ENCODE results near the gene FXYD1. TPM values are rescaled to one million over a fixed set of nuclear protein-coding genes. Genes with fewer than 3 reads are reported as not detected.
A peak's percentile ranks its signal among the peaks of the same experiment; 100 is the strongest.

The FXYD1 gene
- total and polyA plus RNA-seq, 2 of the 8 experiments (the other 6 are each of a cell fraction or from before 2014, with no cell fraction given), result 1.6 to 8.1 TPM

DNA sequence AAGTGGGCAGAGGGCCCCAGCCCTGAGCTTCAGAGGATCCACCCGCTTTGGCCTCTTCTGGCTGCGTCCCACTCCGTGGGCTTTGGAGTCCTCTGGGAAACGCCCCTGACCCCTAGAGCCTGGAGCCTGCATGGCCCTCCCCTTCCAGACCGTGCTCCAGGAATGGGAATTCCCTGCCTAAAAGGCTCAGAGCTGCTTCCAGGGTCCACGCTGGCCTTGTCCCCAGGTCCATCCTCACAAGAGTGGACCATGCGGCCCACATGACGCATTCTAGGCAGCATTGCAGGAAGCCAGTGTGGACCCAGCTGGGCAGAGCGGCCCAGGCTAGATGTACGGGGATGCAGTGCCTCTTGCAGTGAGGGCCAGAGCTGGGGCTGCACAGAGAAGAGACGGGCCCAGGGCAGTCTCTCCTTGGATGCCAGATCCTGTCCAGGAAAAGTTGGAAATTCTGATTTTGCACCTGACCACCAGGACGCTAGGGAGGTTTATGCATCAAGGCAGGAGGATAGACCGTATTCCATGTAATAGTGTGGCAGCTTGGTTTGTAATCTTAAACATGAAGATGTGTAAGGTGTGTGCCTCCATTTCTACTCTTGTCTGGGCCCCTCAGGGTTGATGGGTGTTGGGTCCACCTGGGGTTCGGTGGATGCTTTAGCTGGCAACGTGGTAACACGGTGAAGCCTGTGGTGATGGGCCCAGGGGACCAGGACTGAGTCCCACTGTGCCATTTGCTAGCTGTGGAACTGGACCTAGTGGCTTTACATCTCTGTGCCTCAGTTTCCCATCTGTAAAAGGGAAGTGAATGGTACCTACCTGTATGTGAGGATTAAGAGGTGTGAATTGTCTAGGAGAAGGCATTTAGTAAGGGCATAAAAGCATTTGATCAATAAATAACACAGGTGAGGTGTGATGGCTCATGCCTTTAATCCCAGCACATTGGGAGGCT, 37.8 kb upstream of the FXYD1 start:
- CTCF ChIA-PET (ENCODE audit: partially characterized antibody), result interaction anchor here (1.0 to 3.4 kb wide), 13 partner anchors 10 to 116 kb away, joined by 3 to 19 read pairs (median 6); partner anchors contain the start of gene LGI4
- no peaks in the 10 kb centered on the region for H3K79me1 ChIP-seq (ENCODE audit: low read depth, low read length)
- H3K27me3 ChIP-seq (replicated peaks in 1 of 4; ENCODE audit: control insufficient read depth in 3 of 4, extremely low read depth in 1 of 4, insufficient read depth in 3 of 4, low read length in 3 of 4), result no peaks in the 10 kb centered on the region
- no peak overlapping the region for H2BK120ac ChIP-seq (replicated peaks; ENCODE audit: low read depth, low read length)
- POLR2A ChIA-PET (ENCODE audit: partially characterized antibody), result interaction anchor here (0.6 to 1.7 kb wide), 7 partner anchors 10 to 183 kb away, joined by 3 to 6 read pairs (median 4); partner anchors contain the start of gene LGI4
- H2AK5ac ChIP-seq (ENCODE audit: low read depth, low read length), result peak overlapping the region; percentile 4; the same call in 1 of the 2 replicates
- no peak overlapping the region for H3K4me2 ChIP-seq (ENCODE audit: insufficient read depth in 1 of 2, low read depth in 2 of 2, low read length in 2 of 2)
- no peak overlapping the region for H2AFZ ChIP-seq (ENCODE audit: low read length)
- no peak overlapping the region for H4K5ac ChIP-seq (ENCODE audit: insufficient read length, low read depth, low read length)
- H2BK5ac ChIP-seq (ENCODE audit: low read depth, low read length), result no peak overlapping the region; the same call in 1 of the 2 replicates
- H2BK12ac ChIP-seq (ENCODE audit: low read depth, low read length), result no peak overlapping the region
- peaks cover 0 to 7% of the 10 kb centered on the region in 2 experiments for H4K20me1 ChIP-seq (replicated peaks in 1 of 2; ENCODE audit: control insufficient read depth in 1 of 2, insufficient read depth in 2 of 2, low read length in 2 of 2)
- H3K4ac ChIP-seq (replicated peaks; ENCODE audit: insufficient read length, low read depth, low read length), result no peak overlapping the region
- H4K8ac ChIP-seq (ENCODE audit: extremely low read depth, insufficient read depth, low read length), result peak overlapping the region; percentile 35; the same call in 1 of the 2 replicates
- 81% methylated on average over 16 of the region's 16 CpGs; no CpG with 5 or more reads in 1 of the 2 experiments for WGBS, 2 experiments (ENCODE audit: extremely low coverage in 1 of 2, insufficient coverage in 1 of 2, insufficient read length in 1 of 2, insufficient replicate concordance in 2 of 2, low coverage in 1 of 2, low lambda C conversion rate in 2 of 2, missing lambda C conversion rate in 1 of 2)
- H3K23me2 ChIP-seq (ENCODE audit: low read depth, low read length), result peaks cover 7% of the 10 kb centered on the region; the same call in 1 of the 2 replicates
- no peak for FAIRE-seq
- peak overlapping the region; percentile 22 for H4K91ac ChIP-seq (replicated peaks; ENCODE audit: insufficient read length, low read length)
- H2BK20ac ChIP-seq (ENCODE audit: low read length), result no peak overlapping the region
- H3K27ac ChIP-seq (ENCODE audit: low read depth, low read length), result no peak overlapping the region
- no peak overlapping the region for H3K14ac ChIP-seq (ENCODE audit: insufficient read length)
- H2BK15ac ChIP-seq (ENCODE audit: low read length), result no peak overlapping the region; the same call in 1 of the 2 replicates
- peaks cover 0 to 3% (median 1%) of the 10 kb centered on the region in 4 experiments; a peak in 3 of 7 replicates for H3K4me1 ChIP-seq (replicated peaks in 1 of 4; ENCODE audit: control insufficient read depth in 3 of 4, insufficient read depth in 4 of 4, low read length in 3 of 4)
- no peak for DNase-seq (ENCODE audit: low read depth in 1 of 2, low spot score in 2 of 2)
- no peak overlapping the region for H3K23ac ChIP-seq (ENCODE audit: insufficient read length)
- H3K9me3 ChIP-seq (ENCODE audit: insufficient read depth in 2 of 2, low read depth in 1 of 2, low read length in 1 of 2), result no peaks in the 10 kb centered on the region
- H3K18ac ChIP-seq (ENCODE audit: extremely low read depth, low read length), result no peak overlapping the region
- H3K79me2 ChIP-seq (ENCODE audit: control insufficient read depth in 1 of 2, insufficient read depth in 2 of 2, low read length in 2 of 2), result no peaks in the 10 kb centered on the region
- no peak overlapping the region for H3K4me3 ChIP-seq (ENCODE audit: extremely low read depth in 1 of 4, insufficient read depth in 2 of 4, low read depth in 3 of 4, low read length in 4 of 4)
- no peaks in the 10 kb centered on the region for H3K36me3 ChIP-seq (ENCODE audit: control insufficient read depth in 2 of 4, insufficient read depth in 4 of 4, low read length in 3 of 4)
- no peak overlapping the region for H3K56ac ChIP-seq (replicated peaks; ENCODE audit: insufficient read length, low read depth, low read length)
- H3K9ac ChIP-seq (replicated peaks in 1 of 4; ENCODE audit: extremely low read depth in 1 of 4, low read depth in 3 of 4, low read length in 3 of 4), result no peak overlapping the region
- no peak for TF ChIP-seq SUZ12 (IDR thresholded peaks at IDR 0.05; ENCODE audit: low read length)

All from H1 (cell line).